Transverse colon (tissue), 3 donors: ENCODE data around the gene TOGARAM2.

ENCODE experiments used
- EP300 ChIP-seq: sonication (generic); formaldehyde crosslinking; IDR thresholded peaks from one replicate; pipeline ENCODE4 v1.6.1; 2017; ENCODE audit warnings: antibody characterized with exemption, low read depth
- POLR2A ChIP-seq: fragments of 450-650 bp; IDR thresholded peaks from one replicate; pipeline ENCODE4 v1.6.1; 2016; ENCODE audit warnings: antibody characterized with exemption, mild to moderate bottlenecking, moderate library complexity
- TF ChIP-seq, protein P1 (sequence below), 5 experiments: fragments of 200-600 bp in 3 of 5; fragments of 450-650 bp in 2 of 5; sonication (generic) in 3 of 5; IDR thresholded peaks; 1 replicate in 2 of 5; 2 replicates in 3 of 5; pipeline ENCODE4 v1.5.1; 2016 to 2017; ENCODE audit warnings: antibody characterized with exemption in 5 of 5, inconsistent platforms in 3 of 5, mild to moderate bottlenecking in 2 of 5, moderate library complexity in 1 of 5

DNA sequence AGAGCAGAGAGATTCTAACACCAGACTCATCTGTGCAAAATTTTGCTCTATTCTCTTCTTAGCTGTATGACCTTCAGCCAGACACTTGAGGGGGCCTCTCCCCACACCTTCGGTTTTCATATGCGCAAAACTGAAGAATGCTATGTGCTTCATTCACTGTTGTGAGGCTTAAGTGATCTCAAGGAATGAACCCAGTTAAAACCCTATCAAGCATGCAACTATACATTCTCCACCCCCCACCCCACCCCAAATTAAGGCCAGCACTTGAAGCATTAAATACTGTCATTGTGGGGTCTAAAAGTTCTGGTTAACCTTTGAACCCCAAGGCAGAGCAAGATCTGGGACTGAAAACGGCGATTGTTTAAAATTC lies 83.2 kb downstream of the TOGARAM2 start:
- TF ChIP-seq, protein P1, sequence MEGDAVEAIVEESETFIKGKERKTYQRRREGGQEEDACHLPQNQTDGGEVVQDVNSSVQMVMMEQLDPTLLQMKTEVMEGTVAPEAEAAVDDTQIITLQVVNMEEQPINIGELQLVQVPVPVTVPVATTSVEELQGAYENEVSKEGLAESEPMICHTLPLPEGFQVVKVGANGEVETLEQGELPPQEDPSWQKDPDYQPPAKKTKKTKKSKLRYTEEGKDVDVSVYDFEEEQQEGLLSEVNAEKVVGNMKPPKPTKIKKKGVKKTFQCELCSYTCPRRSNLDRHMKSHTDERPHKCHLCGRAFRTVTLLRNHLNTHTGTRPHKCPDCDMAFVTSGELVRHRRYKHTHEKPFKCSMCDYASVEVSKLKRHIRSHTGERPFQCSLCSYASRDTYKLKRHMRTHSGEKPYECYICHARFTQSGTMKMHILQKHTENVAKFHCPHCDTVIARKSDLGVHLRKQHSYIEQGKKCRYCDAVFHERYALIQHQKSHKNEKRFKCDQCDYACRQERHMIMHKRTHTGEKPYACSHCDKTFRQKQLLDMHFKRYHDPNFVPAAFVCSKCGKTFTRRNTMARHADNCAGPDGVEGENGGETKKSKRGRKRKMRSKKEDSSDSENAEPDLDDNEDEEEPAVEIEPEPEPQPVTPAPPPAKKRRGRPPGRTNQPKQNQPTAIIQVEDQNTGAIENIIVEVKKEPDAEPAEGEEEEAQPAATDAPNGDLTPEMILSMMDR (IDR thresholded peaks at IDR 0.05), result no peak
- TF ChIP-seq POLR2A (no peak), EP300 (no peak)
